LNCAP (cell line): ENCODE data around the gene ANKIB1.
A peak's percentile ranks its signal among the peaks of the same experiment; 100 is the strongest.

Experiments used
- CTCF ChIP-seq: fragments of 450-650 bp; IDR thresholded peaks from 2 replicates; pipeline ENCODE4 v1.5.1; 2017; ENCODE audit warnings: mild to moderate bottlenecking

ANKIB1 gene

GRCh38 chr7:92448205-92448747 is 202.5 kb downstream of the ANKIB1 start:
- peak; percentile 53; the same call in 1 of the 2 replicates for TF ChIP-seq CTCF
